Effector CD8-positive, alpha-beta T cell (primary cell): ENCODE results near the gene ZNF33A.
"Not testable (repeated sequence)": the region's sequence is repeated elsewhere in the genome, so short reads cannot be mapped to it uniquely, and the experiment has no call there.

Experiments
- DNase-seq: peaks from one replicate; lab custom pipeline; 2025; lab: John Stamatoyannopoulos, UW
- total RNA-seq, 4 experiments: gene quantifications; one replicate each; lab custom pipeline; 2026; lab: John Stamatoyannopoulos, UW

Gene ZNF33A
- 95.2 to 174 (median 147) reads per million in 4 experiments for total RNA-seq

DNA sequence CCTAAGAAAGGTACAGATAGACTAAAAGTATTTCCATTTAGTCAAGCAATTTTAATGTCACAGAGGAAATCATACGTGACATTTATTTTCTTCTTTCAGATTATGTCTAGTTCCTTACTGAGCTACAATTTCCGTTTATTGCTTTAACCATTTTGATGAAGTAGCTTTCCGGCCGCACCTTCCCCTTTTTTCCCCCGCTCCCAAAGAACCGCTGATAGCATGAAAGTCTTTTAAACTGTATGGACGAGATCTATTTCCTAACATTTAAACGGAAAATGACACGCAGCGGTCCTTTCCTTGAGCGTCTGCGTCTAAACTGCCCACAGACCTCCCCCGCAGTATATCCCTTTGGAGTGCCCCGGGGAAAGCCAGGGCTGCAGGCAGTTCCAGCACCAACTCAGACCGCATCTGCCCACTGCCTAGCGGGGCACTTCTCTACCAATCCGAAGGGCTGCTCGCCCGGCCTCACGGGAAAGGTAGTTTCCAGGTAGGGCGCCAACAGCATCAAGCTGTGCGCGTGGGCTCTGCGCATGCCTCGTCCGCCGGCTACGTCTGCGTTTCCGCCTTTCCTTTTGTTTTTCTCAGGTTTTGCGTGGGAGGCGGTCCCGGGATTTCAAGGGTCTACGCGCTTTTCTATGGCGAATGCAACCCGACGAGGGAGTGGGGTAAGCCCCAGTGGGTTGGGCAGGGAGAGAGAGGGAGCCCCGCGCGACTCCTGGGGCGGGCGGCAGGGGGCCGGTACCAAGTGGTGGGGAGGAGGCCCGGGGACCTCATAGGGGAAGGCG is at the start of gene ZNF33A:
TSS of gene ZNF33A (plus strand) at position 557 of the 785 bp plus-strand sequence. CDS start 1,667 bp downstream, outside the sequence.
- DNase-seq = peak; percentile 91

DNA sequence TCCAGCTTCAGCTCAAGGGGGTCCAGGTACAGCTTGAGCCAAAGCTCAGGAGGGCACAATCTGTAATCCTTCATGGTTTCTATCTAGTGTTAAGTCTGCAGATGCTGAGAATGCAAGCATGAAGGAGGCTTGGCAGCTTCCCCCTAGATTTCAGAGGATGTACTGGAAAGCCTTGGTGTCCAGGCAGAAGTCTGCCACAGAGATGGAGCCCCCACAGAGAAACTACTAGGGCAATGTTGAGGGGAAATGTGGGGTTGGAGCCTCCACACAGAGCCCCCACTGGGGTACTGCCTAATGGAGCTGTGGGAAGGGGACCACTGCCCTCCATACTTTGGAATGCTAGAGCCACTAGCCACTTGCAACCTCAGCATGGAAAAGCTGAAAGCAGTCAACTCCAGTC is 45.5 kb upstream of the ZNF33A start:
- DNase-seq = no peak

DNA sequence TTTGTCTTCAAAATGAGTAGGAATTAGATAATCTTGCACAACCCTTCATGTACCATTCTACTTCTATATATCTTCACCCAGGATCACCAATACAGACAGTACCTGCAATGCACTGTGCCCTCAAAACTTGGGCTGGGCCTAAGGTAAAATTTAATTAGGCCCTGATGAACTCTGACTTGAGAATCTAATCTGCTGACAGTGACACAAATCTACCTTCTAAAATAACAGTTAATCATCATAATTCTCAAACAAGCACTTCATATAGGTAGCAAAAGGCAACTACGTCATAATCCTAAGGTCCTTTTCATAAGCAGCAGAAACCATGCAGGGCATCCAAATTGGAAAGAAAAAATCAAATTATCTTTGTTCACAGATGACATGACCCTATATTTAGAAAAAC is 38.1 kb upstream of the ZNF33A start:
- DNase-seq = no peak

GRCh38 chr10:37975401-37975991 is 35.0 kb upstream of the ZNF33A start:
- DNase-seq = no peak

GRCh38 chr10:37976091-37976879 is 34.2 kb upstream of the ZNF33A start, which contains the start of gene ZNF25:
ZNF25 (minus strand) TSS chr10:37976647; CDS start chr10:37971722, 4,925 bp downstream.
- DNase-seq = peak; percentile 94

DNA sequence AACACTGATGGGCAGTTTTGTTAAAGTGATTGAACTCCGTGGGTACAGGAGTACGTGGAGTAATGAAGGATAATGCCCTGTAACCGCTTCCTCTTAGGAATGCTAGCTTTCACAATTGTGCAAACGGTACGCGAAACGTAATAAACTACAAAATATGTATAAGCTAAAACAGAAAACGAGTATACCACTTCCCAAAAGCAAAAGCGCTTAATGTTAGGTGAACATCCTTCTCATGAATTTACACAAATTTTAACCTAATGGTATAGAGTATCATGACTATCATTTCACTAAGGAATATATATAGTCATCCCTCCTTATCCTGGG is 33.6 kb upstream of the ZNF33A start:
- no peak for DNase-seq

GRCh38 chr10:37991655-37992054 is 18.8 kb upstream of the ZNF33A start:
- DNase-seq = no peak

- DNase-seq = no peak
Measured at GRCh38 chr10:37992083-37992482, 18.4 kb upstream of the ZNF33A start.

GRCh38 chr10:37998920-37999319 is 11.6 kb upstream of the ZNF33A start:
- not testable (repeated sequence) for DNase-seq

GRCh38 chr10:38000474-38000873 is 10.0 kb upstream of the ZNF33A start:
- not testable (repeated sequence) for DNase-seq

- DNase-seq = no peak
Measured at GRCh38 chr10:38003026-38003425, 7.4 kb upstream of the ZNF33A start.

DNA sequence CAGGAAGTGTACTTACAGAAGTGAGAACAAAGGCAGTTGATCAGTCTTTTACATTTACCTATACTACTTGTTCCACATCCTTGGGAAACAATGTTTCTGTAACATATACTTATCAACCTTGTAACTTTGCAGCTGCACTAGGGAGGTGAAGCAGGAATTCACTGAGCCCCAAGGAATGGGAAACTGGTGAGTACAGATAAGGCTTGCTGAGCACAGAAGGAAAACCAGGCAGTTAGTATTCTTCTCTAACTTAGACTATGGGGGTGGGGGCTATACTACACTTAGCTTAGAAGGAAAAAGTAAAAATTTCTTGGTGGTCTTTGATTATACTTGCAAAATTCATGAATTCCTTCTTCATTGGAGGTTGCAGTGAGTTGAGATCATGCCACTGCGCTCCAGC is 6.9 kb upstream of the ZNF33A start:
- no peak for DNase-seq

GRCh38 chr10:38007551-38007950 is 2.9 kb upstream of the ZNF33A start:
- no peak for DNase-seq

GRCh38 chr10:38007991-38008390 is 2.5 kb upstream of the ZNF33A start:
- no peak for DNase-seq

DNA sequence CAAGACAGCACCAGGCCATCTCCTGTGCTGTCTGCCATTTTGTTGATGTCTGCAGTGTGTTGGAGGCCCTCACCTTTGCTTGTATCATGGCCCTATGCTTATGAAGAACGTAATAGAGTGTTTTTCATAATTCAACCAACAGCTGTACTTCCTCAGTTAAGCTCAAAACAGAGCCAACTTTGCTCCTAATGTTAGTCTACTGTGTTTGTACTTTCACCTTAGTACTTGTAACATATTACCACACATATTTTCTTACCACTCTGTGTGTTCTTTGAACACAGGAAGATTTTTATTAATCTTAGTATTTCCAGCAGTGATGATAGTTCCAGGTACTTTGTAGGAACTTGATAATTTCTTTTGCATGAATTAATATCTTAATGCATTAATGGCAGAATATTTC is 5.9 kb downstream of the ZNF33A start:
- no peak for DNase-seq

DNA sequence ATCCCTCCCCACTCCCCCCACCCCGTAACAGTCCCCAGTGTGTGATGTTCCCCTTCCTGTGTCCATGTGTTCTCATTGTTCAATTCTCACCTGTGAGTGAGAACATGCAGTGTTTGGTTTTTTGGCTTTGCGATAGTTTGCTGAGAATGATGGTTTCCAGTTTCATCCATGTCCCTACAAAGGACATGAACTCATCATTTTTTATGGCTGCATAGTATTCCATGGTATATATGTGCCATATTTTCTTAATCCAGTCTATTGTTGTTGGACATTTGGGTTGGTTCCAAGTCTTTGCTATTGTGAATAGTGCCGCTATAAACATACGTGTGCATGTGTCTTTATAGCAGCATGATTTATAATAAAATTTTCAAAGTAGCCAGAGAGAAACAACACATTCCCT is 8.6 kb downstream of the ZNF33A start:
- DNase-seq = not testable (repeated sequence)

DNA sequence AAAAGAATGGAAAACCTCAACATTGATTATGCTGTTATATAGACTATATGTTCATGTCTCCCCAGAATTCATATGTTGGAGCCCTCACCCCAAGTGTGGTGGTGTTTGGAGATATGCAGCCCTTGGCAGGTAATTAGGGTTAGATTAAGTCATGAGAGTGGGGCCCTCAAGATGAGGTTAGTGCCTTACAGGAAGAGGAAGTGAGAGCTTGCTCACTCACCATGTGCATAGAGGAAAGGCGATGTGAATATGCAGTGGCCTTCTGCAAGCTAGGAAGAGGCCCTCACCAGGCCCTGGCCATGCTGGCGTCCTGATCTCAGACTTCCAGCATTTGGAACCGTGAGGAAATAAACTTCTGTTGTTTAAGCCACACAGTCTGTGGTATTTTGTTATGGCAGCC is 14.8 kb downstream of the ZNF33A start:
- DNase-seq = no peak

DNA sequence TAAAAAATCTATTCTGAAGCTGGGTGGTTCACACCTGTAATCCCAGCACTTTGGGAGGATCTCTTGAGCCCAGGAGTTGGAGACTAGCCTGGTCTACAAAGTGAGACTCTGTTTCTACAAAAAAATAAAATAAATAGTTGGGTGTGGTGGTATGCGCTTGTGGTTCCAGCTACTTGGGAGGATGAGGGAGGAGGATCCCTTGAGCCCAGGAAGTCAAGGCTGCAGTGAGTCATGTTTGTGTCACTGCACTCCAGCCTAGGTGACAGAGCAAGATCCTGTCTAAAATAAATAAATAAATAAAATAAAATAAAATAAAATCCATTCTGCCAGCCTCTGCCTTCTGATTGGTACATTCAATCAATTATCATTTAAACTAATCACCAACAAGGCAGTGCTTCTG is 17.5 kb downstream of the ZNF33A start:
- DNase-seq = no peak

GRCh38 chr10:38032886-38033285 is 22.4 kb downstream of the ZNF33A start:
- DNase-seq = no peak

DNA sequence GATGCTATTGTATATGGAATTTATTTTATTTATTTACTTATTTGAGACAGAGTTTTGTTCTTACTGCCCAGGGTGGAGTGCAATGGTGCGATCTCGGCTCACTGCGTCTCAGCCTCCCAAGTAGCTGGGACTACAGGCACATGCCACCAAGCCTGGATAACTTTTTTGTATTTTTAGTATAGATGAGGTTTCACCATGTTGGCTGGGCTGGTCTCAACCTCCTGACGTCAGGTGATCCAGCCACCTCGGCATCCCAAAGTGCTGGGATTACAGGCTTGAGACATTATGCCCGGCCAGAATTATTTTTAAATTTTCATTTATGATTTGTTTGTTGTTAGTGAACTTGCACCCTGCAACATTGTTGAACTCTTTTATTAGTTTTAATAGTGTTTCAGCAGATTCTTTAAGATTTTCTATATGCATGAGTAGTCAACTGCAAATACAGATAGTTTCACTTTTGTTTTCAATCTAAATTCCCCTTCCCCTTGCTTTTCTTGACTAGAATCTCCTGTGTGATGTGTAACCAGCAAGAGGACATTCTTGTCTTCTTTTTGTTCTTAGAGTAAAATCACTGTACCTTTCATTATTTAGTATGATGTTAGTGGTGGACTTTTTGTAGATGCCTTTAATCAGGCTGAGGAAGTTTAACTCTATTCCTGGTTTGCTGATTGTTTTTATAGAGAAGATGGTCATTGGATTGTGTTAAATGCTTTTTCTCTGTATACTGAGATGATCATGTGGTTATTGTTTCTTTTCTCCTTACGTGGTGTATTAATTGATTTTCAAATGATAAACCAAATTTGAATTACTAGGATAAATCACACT is 27.8 kb downstream of the ZNF33A start:
- no peak for DNase-seq

GRCh38 chr10:38038932-38039245 is 28.4 kb downstream of the ZNF33A start:
- DNase-seq = no peak

- no peak for DNase-seq
Measured at GRCh38 chr10:38043516-38043915, 33.0 kb downstream of the ZNF33A start.
